ENCODE measurements around the gene CD300C.

GRCh38 chr17:74513987-74514631, 31.8 kb downstream of the CD300C start:
- TF ChIP-seq CTCF (IDR thresholded peaks at IDR 0.05) (no peak), POLR2A (IDR thresholded peaks at IDR 0.05) (no peak)

Data from esophagus squamous epithelium (tissue), 4 donors.